SJCRH30 (cell line): ENCODE results near the gene TEDC1. TPM values are rescaled to one million over a fixed set of nuclear protein-coding genes. Genes with fewer than 3 reads are reported as not detected.

Experiments
- DNase-seq, 2 experiments: peaks; one replicate each; pipeline ENCODE4 v3.0.0-alpha.2; 2015 to 2020
- H3K27ac ChIP-seq: fragments of 250-450 bp; sonication (Bioruptor Pico); 2 replicates; pipeline ENCODE4 v1.5.1; 2020; ENCODE audit warnings: mild to moderate bottlenecking, moderate library complexity
- H3K27me3 ChIP-seq: fragments of 250-450 bp; sonication (Bioruptor Pico); 2 replicates; pipeline ENCODE4 v1.5.1; 2020; ENCODE audit warnings: mild to moderate bottlenecking, moderate library complexity
- H3K36me3 ChIP-seq: fragments of 250-450 bp; sonication (Bioruptor Pico); 2 replicates; pipeline ENCODE4 v1.5.1; 2020; ENCODE audit warnings: mild to moderate bottlenecking, moderate library complexity
- H3K4me1 ChIP-seq: fragments of 250-450 bp; sonication (Bioruptor Pico); 2 replicates; pipeline ENCODE4 v1.5.1; 2020; ENCODE audit warnings: mild to moderate bottlenecking, moderate library complexity
- H3K4me3 ChIP-seq: fragments of 250-450 bp; sonication (Bioruptor Pico); 2 replicates; pipeline ENCODE4 v1.5.1; 2020; ENCODE audit warnings: mild to moderate bottlenecking, moderate library complexity
- H3K9me3 ChIP-seq: fragments of 250-450 bp; sonication (Bioruptor Pico); replicated peaks from 2 replicates; pipeline ENCODE4 v1.5.1; 2020; ENCODE audit warnings: mild to moderate bottlenecking, moderate library complexity
- total RNA-seq: library from RNA; depleted of rRNA; stranded (reverse); fragments of >200 nt; shearing (Covaris generic); gene quantifications from 2 replicates; pipeline ENCODE4 v1.2.3, GENCODE V29; 2014

TEDC1 gene
- total RNA-seq, 1 experiment from 2014 or later = 37.4 TPM

DNA sequence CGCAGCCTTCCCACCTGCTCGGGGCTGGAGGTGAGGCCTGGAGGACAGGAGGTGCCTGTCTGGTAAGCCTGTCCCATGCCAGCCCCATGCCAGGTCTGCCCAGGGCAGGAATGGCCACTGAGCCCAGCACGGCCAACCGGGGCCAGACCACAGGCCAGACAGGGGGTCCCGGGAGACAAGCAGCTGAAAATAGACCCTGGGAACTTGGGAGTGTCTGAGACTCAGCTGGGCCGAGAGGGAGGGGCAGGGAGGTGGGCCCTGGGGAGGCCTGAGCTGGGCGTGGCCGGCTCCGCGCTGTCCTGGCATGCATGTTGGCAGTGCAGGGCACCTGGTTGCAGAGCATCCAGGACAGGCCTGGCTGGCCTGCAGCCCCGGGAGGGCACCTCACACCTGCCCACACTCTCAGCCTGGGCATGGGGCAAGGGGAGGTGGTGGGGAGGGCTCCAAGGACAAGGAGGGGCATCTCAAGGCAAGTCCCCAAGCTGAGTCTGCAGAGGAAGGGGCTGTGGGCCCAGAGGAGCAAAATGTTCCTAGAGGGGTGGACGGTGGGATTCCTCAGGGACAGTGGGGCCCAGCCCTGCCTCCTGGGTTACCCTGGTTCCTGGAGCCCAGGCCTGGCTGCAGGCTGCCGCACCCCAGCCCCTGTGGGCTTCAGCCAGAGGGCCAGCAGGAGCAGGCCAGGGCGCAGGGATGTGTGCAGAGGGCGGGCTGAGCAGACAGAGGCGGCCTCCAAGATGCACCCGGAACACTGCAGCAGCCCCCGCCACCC lies 7.6 kb upstream of the TEDC1 start:
- Histone ChIP-seq H3K9me3 (no peaks in the 10 kb centered on the region), H3K4me3 (no peak overlapping the region), H3K27ac (no peak overlapping the region), H3K27me3 (no peaks in the 10 kb centered on the region), H3K4me1 (peaks cover 33% of the 10 kb centered on the region), H3K36me3 (no peaks in the 10 kb centered on the region)
- no peak for DNase-seq

DNA sequence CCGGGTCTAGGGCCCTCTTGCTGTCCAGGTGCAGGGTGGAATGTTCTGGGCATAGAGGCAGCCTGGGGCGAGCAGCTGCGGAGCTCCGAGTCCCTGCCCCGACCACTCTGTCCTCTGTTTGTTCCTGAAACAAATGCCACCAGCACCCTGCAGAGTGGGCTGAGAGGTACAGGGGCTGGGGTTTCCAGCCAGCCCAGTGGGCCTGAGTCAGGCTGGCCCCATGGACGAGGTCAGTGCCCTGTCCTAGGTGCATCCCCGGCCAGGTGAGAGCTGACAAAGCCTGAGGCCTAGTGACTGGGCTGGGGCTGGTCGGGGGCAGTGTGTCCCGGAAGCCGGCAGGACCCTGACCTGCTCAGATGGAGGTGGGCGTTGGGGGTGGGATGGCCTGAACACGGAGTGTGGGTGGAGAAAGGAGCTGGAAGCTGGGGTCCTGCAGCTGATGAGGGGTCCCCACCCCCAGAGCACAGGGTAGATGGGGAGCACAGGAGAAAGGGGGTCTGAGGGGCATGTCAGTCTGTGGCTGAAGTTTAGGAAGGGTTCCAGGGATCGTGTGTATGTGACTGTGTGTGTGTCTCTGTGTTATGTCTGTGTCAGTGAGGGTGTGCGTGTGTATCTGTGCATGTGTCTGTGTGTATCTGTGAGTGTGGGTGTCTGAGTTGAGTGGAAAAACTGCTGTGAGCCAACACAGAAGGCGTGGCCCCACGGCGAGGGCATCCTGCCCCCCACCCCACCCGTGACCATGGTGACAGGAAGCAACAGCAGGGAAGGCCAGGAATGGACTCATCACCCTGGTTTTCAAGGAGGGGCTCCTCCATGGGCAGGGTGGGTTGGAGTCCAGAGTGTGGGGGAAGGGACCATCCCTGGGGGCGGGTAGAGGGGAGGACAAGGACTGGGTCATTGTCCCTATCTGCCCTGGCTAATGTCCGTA lies 6.7 kb upstream of the TEDC1 start:
- H3K9me3 ChIP-seq = no peaks in the 10 kb centered on the region
- no peaks in the 10 kb centered on the region for H3K36me3 ChIP-seq
- no peak overlapping the region for H3K27ac ChIP-seq
- H3K4me1 ChIP-seq = peaks cover 40% of the 10 kb centered on the region
- H3K27me3 ChIP-seq = no peaks in the 10 kb centered on the region
- no peak for DNase-seq
- no peak overlapping the region for H3K4me3 ChIP-seq

DNA sequence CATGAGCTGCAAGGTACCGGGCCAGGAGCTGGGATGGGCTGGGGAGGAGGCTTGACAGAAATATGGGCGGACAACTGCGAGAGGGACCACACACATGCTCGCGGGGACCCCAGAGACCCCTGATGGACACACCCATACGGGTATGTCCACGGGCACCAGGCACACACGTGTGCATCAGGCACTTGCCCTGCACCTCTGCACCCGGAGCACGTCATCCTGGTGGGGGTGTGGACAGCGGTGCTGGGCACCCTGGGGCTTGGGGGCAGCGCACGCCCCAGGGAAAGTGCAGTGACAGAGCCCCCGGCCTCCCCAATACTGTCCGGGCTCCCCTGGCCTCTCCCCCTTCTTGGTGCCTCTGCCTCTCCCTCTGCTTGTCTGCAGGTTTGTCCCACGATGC lies 6.1 kb upstream of the TEDC1 start:
- H3K4me1 ChIP-seq = peaks cover 42% of the 10 kb centered on the region
- no peak for DNase-seq
- no peaks in the 10 kb centered on the region for H3K27me3 ChIP-seq
- no peaks in the 10 kb centered on the region for H3K36me3 ChIP-seq
- no peak overlapping the region for H3K4me3 ChIP-seq
- H3K27ac ChIP-seq = no peak overlapping the region
- no peaks in the 10 kb centered on the region for H3K9me3 ChIP-seq

DNA sequence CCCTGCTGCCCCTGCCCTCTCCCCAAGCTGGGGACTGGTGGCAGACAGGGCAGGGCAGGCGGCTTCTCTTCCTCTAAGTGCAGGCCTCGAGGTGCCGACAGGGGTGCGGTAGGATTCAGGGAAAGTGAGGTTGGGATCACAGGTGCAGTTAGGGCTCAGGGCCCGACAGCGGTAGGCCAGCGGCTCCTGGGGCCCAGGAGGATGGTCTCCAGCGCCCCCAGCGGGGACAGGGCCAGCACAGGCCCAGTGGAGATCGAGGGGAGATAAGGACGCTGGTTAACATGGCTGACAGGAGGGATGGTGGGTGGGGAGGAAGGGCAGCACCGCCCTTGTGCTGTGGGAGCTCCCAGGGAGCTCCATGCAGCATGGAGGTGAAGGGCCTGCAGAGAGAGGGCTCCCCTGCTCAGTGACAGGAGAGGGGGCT lies 5.3 kb upstream of the TEDC1 start:
- Histone ChIP-seq H3K9me3 (no peaks in the 10 kb centered on the region), H3K27ac (no peak overlapping the region), H3K27me3 (no peaks in the 10 kb centered on the region), H3K36me3 (no peaks in the 10 kb centered on the region), H3K4me1 (peaks cover 42% of the 10 kb centered on the region), H3K4me3 (no peak overlapping the region)
- peak; percentile 42 to 55 for DNase-seq

DNA sequence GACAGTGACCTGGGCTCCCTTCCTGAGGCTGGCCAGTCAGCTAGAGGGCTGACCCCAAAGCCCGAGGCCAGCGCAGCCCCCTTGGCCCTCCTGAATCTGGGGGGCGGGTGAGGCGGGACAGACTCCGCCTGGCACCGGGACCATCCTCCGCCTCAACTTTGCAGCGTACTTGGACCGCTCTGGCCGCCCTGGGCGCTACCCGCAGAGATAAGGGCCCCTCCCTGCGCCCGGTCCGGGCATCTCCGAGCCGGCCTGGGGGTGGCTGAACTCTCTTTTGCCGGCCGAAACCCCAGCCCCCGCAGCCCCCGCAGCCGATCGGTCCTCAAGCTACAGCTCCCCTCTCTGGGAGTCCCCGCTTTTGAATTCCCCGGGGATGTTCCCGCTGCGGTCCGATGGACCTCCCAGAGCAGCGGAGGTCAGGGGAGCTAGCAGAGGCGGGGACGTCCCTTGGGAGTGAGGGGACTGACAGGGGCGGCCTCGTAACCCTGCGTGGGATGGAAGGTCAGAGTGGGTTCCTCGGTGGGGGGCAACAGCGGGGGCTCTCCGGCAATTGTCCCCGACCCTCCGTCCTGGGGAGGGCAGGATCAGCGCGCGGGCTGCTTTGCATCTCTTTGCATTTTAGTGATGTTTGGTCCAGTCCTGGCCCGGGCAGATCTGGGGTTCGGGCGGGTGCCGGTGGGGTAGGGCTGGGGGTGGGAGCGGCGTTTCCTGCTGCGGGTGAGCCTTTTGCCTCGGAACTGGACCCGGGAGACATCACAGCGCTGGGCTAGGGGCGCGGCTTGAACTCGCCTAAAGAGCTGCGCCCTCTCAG lies 4.7 kb upstream of the TEDC1 start, which contains the start of gene CRIP1:
CRIP1 (plus strand) TSS at position 724 of the 811 bp plus-strand sequence. CDS start 374 bp downstream, outside the sequence.
- H3K4me3 ChIP-seq = no peak within 1 kb of the TSS
- no peak for DNase-seq
- H3K27ac ChIP-seq = no peak within 1 kb of the TSS
- no peaks in the 10 kb centered on the region for H3K36me3 ChIP-seq
- H3K4me1 ChIP-seq = peaks cover 39% of the 10 kb centered on the region
- H3K9me3 ChIP-seq = no peaks in the 10 kb centered on the region
- H3K27me3 ChIP-seq = no peaks in the 10 kb centered on the region

DNA sequence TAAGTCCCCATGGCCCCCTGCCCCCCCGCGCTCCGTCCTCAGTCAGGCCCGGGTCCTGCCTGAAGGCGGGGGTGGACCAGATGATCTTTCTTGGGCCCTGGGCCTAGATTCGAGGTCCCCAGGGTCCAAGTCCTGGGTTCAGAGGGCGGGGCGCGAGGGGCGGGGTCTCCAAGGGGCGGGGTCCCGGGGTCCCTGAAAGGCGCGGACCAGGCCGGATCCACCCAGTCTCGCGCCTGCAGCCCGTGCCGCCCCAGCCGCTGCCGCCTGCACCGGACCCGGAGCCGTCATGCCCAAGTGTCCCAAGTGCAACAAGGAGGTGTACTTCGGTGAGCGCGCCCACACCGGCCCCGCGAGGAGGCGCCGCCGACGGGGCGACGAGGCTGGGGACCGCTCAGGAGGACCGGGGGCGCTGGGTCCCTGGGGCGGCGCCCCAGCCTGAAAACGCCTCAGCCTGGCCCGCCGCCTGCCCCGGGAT lies 4.0 kb upstream of the TEDC1 start:
- Histone ChIP-seq H3K4me3 (no peak overlapping the region), H3K4me1 (peaks cover 38% of the 10 kb centered on the region), H3K36me3 (no peaks in the 10 kb centered on the region), H3K9me3 (no peaks in the 10 kb centered on the region), H3K27ac (no peak overlapping the region), H3K27me3 (no peaks in the 10 kb centered on the region)
- DNase-seq = no peak

DNA sequence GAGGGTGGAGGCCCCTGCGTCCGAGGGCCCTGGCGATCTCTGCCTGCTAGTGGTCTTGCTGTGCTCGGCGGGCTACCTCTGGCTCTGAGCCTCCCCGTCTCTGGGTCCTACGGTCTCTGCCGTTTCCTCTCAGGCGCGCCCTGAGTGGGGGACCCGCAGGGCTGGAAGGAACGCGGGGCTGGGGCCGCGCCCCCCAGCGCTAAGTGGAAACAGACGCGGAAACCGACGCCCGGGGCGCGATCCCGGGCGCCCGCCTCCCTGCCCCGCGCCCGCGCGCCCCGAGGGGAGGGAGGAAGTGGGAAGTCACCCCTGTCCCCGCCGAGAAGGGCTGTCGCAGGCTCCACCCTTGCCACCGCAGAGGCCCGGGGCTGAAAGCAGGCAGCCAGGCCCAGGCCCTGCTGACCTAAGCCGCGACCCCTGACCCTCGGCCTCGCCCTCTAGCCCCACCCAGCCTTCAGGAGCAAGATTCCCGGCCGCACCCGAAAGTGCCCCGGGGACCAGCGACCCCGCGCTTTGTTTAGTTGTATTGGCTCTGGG lies 3.5 kb upstream of the TEDC1 start:
- Histone ChIP-seq H3K4me1 (peaks cover 33% of the 10 kb centered on the region), H3K9me3 (no peaks in the 10 kb centered on the region), H3K4me3 (no peak overlapping the region), H3K27ac (no peak overlapping the region), H3K27me3 (no peaks in the 10 kb centered on the region), H3K36me3 (no peaks in the 10 kb centered on the region)
- no peak for DNase-seq

DNA sequence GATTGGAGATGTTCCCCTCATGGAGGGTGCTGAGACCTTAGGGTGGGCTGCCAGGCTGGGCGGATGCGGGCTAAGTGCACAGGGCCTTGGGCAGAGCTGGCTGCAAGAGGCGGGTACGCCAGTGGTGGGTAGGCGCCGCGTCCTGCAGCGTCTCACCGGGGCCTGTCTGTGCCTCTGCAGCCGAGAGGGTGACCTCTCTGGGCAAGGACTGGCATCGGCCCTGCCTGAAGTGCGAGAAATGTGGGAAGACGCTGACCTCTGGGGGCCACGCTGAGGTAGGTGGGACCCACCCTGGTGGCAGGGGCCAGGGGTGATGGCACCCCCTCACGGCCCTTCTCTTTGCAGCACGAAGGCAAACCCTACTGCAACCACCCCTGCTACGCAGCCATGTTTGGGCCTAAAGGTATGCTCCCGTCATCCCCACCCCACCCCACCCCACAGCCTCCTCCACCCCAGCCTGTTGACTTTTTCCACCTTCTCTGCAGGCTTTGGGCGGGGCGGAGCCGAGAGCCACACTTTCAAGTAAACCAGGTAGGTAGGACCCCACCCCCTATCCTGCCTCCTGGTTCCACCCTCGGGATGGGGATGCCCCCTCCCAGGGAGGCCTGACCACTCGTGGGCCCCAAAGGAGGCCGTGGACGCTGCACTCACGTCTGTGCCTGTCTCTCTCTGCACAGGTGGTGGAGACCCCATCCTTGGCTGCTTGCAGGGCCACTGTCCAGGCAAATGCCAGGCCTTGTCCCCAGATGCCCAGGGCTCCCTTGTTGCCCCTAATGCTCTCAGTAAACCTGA lies 2.9 kb upstream of the TEDC1 start:
- Histone ChIP-seq H3K27ac (no peak overlapping the region), H3K9me3 (no peaks in the 10 kb centered on the region), H3K4me3 (no peak overlapping the region), H3K27me3 (no peaks in the 10 kb centered on the region), H3K36me3 (no peaks in the 10 kb centered on the region; the same call in 1 of the 2 replicates), H3K4me1 (peaks cover 27% of the 10 kb centered on the region; the same call in 1 of the 2 replicates)
- DNase-seq = no peak

DNA sequence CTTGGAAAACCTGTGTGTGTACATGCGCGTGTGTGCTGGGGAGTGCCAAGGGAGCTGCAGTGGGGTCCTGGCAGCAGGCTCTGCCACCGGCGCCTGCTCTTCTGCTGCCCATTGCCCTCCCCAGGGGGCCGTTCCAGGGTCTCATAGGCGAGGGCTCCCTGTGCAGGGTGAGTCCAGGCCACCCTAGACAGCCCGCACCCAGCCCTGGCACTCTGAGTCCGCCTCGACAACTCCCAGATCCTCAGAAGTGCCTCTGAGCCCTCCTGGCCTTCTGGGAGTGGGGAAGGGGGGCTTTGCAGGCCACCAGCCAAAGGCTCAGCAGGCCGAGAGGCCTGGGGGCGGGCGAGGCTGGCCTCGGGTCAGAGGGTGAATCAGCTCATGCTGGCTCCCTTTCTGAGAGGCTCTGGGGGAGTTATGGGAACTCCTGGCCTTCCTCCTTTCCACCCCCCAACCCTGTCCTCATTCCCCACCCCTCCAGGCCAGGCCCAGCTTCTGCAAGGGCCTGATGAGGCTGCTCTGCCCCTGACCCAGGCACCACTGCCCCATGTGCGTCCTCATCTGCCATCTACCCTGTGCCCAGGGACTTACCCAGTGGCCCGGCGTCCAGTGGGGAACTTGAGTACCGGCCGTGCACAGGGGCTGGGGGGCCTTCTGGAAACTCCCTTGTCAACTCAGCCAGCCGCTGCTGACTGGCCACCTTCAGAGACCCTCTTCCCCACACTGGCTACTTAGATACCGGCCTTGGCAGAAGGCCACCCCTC lies 2.1 kb upstream of the TEDC1 start:
- H3K4me3 ChIP-seq = peak overlapping the region; percentile 59
- no peak for DNase-seq
- no peaks in the 10 kb centered on the region for H3K9me3 ChIP-seq
- H3K4me1 ChIP-seq = peaks cover 19% of the 10 kb centered on the region; the same call in 1 of the 2 replicates
- H3K27me3 ChIP-seq = no peaks in the 10 kb centered on the region
- H3K36me3 ChIP-seq = no peaks in the 10 kb centered on the region; the same call in 1 of the 2 replicates
- peak overlapping the region; percentile 44 for H3K27ac ChIP-seq

DNA sequence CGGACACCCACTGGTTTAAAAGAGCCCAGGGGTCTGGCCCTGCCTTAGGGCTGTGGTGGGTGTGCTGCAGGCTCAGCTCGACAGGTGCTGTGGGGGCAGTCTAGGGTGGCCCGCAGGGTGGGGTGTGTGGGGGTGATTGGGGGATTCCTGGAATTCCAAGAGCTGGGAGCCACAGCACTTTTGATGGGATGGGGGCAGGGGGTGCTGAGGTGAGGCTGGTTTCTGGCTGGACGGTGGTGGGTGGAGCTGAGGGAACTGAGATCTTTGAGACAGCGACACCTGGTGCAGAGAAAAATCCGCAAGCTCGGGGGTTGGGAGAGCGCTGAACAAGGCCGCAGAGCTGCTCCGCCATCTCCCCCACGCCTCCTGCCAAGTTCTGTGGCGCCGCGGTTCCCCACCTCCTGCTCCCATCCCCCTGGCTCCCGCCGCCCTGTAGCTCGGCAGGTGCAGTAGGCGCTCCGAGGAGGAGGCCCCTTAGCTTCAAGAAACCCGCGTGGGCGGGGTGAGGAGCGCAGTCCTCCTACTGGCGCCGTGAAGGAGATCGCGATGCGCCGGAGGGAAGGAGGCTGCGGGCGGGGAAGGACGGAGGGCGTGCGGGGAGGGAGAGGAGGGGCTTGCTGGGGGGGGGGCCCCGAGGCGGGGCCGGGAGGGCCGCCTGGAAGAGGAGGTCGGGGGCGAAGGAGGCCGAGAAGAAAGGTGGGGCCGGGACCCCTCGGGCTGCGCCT lies 1.3 kb upstream of the TEDC1 start:
- peak overlapping the region; percentile 59 for H3K4me3 ChIP-seq
- H3K27me3 ChIP-seq = no peaks in the 10 kb centered on the region
- no peaks in the 10 kb centered on the region for H3K9me3 ChIP-seq
- peaks cover 12% of the 10 kb centered on the region; the same call in 1 of the 2 replicates for H3K4me1 ChIP-seq
- peak; percentile 91 to 92 for DNase-seq
- peak overlapping the region; percentile 44 for H3K27ac ChIP-seq
- H3K36me3 ChIP-seq = no peaks in the 10 kb centered on the region; the same call in 1 of the 2 replicates

DNA sequence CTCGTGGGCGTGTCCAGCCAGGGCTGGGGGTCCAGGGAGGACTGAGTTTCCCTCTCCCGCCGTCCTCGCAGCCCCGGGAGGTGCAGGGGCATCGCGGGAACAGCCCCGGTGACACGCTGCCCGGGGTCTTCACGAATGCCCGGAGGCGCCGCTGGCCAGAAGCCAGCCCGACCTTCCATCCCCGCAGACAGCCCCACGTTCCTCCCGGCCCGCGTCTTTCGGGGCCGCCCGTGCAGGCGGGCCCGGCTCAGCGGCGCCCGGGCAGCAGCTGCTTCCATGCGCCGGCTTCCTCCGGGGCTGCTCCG lies 827 bp upstream of the TEDC1 start:
- no peaks in the 10 kb centered on the region for H3K27me3 ChIP-seq
- peak in 1 of 2 experiments; percentile 50 for DNase-seq
- H3K9me3 ChIP-seq = no peaks in the 10 kb centered on the region
- peak overlapping the region; percentile 59 for H3K4me3 ChIP-seq
- peak overlapping the region; percentile 44; the same call in 1 of the 2 replicates for H3K27ac ChIP-seq
- H3K36me3 ChIP-seq = no peaks in the 10 kb centered on the region; the same call in 1 of the 2 replicates
- peaks cover 8% of the 10 kb centered on the region; the same call in 1 of the 2 replicates for H3K4me1 ChIP-seq

DNA sequence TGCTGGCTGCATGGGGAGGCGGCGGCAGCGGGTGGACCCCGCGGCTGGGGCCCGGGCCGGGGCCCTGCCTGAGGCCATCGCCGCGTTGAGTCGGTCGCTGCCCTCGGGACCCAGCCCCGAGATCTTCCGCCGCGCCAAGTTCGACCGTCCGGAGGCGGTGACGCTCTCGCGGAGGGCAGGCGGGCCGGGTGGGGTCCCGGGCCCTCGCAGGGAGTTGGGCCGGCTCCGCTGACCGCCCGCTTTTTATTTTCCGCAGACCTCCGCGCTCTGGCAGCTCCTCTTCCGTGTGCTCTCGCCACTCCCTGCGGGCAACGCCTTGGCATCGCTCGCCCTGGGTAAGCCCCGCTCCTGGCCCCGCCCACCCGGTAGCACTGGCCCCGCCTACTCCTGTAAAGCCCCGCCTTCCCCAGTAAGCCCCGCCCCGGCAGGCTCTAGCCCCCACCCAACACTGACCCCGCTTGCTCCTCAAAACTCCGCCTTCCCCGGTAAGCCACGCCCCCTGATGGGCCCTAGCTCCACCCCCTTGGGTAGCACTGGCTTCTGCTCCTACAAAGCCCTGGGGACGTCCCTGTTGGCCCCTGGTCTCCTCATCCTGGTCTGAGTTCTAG lies 424 bp downstream of the TEDC1 start:
- no peaks in the 10 kb centered on the region for H3K9me3 ChIP-seq
- no peaks in the 10 kb centered on the region; the same call in 1 of the 2 replicates for H3K36me3 ChIP-seq
- peak overlapping the region; percentile 72 for H3K27ac ChIP-seq
- H3K4me1 ChIP-seq = peaks cover 8% of the 10 kb centered on the region; the same call in 1 of the 2 replicates
- H3K27me3 ChIP-seq = no peaks in the 10 kb centered on the region
- peak overlapping the region; percentile 91 for H3K4me3 ChIP-seq
- DNase-seq = peak; percentile 89 to 92
